NT2/D1 (cell line): Measurements from ENCODE around the gene CARHSP1.
"Not testable (repeated sequence)": the region's sequence is repeated elsewhere in the genome, so short reads cannot be mapped to it uniquely, and the experiment has no call there.

Source experiments
- SUZ12 ChIP-seq: IDR thresholded peaks from 2 replicates; pipeline ENCODE4 v1.6.1; 2011; ENCODE audit not compliant: insufficient read length, insufficient read depth; ENCODE audit errors: extremely low read depth
- ZNF274 ChIP-seq: IDR thresholded peaks from 2 replicates; pipeline ENCODE4 v1.6.1; 2011; ENCODE audit warnings: mild to moderate bottlenecking, low read depth, low read length

GRCh38 chr16:8836797-8837196 lies 32.0 kb downstream of the CARHSP1 start:
- not testable (repeated sequence) for TF ChIP-seq SUZ12, ZNF274
